GM18508 (cell line): ENCODE data around the gene CDK11B.
"Not testable (repeated sequence)": the region's sequence is repeated elsewhere in the genome, so short reads cannot be mapped to it uniquely, and the experiment has no call there.

Experiments used
- ATAC-seq: cut with Tn5 transposase; IDR thresholded peaks from one replicate; pipeline ENCODE4 v1.9.1; 2021; ENCODE audit warnings: moderate number of reproducible peaks; ENCODE audit not compliant: insufficient read depth, unreplicated experiment

CDK11B gene

DNA sequence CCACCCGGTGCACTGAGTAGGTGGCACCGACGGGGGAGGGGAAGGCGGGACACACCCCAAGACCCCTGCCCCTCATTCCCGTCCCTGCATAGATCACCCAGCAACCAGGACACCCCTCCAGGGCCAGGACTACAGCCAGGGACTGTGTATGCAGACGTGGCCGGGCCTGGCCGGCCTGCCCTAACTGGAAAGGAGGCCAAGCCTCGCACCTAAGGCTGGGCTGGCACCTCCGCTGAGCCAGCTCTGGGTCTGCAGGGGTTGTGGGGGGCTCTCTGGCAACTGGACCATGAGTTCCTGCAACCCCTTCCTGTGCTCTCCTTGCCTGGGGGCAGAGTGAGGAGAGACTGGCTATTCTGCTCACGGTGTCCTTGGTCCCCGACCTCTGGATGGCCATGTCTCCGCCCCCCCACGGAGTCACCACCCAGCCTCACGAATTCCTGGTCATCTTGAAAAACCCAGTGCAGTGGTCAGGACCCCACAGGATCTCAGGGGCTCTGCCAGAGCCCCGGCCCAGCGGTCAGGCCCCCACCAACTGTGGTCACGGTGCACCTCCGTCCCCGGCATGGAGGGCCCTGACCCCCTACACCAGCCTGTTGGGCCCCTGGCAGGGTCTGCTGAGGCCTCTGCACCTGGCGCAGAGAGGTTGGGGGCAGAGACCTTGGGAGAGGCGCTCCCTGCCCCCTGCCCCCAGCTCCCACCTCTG lies 57.8 kb downstream of the CDK11B start:
- no peak for ATAC-seq

DNA sequence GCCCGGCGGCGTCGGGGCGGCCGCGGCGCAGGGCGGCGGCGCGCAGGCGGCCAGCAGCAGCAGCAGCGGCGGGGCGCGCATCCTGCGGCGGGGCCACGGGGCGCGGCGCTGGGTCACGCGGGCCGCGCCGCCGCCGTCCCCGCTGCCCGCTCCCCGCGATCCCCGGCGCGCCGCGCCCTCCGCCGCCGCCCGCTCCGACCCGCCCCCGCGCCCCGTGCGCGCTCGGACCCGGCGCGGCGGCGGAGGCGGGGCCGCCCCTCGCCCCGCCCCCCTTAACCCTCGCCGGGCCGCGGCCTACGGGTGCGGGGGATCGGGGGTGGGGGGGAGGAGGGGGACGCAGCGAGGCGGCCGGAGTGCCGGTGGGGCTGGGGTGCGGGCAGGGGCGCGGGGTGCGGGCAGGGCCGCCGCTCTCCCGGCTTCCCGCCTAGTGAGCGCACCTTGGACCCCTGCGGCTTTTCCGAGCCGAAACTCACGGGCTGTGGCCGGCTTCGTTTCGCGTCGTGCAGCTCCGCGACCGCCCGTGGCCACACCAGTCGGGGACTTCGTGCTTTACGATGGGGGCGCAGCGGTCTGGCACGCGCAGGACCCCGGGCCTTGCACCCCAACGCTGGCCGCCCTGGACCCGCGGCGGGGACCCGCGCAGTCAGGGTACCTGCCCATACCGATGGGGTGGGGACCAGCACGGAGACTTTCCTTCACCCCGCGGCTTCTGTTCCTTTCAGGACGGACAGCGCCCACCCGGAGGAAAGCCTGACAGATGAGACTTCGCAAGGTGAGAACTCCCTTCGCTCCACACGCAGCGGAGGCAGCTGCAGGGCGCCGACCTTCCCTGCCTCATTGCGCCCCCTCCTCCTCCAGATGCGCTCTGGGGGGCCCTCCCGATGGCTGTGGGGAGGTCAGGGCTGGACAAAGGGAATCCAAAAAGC lies 58.6 kb downstream of the CDK11B start, which contains the start of gene FNDC10:
Gene FNDC10 (minus strand): TSS at position 201 of the 926 bp plus-strand sequence. CDS start 120 bp downstream, at position 81.
- ATAC-seq: no peak

DNA sequence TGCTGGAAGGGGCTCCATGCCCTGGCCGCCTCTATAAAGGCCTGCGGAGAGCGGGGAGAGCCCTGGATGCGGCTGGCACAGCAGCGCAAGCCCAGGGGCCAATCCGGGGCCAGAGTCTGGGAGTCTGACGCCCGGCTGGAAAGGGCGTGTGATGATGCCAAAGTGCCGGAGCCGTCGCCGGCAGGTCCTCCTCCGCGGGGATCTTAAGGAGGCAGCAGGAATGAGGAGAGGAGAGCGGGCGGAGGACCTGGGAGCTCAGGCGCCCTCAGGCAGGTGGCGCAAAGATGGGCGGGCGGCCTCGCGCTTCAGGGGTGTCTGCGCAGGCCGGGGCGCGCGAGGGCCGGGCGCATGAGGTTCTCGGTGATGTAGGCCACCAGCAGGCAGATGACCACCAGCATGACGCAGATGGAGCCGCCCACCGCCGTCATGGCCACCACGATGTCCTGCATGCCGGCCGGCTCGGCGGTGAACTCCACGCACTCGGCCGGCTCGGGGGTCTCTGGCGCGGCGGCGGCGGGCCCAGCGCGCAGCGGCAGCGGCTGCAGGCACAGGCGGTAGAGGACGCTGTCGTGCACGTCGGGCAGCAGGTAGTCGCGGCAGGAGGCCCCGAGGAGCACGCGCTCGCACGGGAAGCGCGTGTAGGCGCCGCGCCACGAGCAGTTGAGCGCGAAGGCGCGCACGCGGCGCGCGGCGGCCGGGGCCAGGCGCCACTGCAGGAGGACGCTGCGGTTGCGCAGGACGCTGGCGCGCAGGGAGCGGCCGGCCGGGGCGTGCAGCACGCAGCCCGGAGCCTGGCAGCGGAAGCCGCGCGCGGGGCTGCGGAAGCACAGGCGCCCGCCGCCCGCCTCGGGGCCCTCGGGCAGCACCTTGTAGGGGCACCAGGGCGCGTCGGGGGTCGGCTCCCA lies 59.5 kb downstream of the CDK11B start:
- ATAC-seq: no peak

DNA sequence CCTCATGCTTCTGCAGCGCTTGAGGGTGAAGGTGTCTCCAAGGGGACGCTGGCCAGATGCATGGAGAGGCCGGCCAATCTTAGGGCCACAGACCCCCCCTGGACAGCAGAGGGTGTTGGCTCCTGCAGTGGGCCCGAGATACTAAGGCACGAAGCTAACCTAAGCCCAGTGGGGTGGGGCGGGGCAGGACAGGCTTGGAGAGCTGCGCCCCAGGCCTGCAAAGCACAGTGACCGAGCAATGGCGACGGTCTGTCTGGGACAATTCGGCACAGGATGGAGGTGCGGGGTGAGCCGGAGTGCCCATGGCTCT lies 60.1 kb downstream of the CDK11B start:
- ATAC-seq: no peak

DNA sequence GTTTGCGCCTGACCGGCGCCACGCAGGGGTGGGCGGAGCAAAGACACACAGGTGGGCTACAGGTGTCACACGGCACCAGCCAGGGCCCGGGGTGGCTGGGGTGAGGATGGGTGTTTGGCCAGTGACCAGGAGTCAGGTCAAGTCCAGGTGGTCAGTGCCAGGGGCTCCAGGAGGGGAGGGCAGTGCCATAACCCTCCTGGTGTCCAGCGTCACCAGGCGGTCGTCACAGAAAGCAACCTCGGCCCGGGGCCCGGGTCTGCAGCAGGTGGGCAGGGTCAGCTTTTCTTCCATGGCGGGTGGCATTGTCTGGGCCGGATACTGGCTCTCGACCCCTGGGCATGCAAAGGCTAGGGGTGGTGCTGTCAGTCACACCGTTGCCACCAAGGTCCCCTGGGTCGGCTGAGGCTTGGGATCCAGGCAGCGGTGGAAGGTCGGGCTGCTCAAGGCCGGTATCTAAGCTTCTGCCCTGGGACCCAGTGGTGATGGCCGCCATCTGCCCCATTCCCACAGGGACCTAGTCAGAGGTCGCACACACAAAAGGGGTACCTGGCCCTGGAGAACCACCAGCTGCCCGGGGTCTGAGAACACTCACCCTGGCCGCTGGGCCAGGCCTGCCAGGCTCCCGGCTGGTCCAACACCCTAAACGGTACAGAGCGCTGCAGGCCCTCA lies 60.6 kb downstream of the CDK11B start:
- no peak for ATAC-seq

DNA sequence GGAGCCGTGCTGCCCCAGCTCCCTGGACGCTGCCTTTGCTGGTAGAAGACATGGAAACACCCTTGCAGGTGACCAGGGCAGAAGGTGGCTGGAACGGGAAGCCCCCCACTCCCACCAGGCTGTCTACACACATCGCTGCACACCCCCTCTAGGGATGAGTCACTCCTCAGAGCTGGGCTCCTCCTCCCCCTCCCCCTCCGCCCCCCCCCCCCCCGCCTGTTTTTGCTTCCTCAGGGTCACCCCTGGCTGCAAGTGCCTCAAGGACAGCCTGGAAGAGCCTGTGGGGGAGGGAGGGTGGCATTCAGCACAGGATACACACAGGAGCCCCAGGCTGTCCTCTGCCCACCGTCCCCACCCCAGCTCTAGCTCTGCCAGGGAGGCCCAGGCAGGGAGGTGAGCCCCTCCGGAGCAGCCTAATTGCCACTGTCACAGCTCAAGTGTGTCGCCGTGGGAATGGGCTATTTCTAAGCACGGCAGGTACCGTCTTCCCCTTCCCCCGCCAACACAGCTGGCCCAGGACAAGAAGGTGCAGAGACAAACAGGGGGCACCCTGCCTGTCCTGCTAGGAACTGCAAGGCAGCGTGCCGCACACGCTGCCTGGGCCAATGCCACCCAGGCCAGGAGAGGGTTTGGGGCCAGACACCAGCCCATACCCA lies 61.4 kb downstream of the CDK11B start:
- ATAC-seq: no peak

DNA sequence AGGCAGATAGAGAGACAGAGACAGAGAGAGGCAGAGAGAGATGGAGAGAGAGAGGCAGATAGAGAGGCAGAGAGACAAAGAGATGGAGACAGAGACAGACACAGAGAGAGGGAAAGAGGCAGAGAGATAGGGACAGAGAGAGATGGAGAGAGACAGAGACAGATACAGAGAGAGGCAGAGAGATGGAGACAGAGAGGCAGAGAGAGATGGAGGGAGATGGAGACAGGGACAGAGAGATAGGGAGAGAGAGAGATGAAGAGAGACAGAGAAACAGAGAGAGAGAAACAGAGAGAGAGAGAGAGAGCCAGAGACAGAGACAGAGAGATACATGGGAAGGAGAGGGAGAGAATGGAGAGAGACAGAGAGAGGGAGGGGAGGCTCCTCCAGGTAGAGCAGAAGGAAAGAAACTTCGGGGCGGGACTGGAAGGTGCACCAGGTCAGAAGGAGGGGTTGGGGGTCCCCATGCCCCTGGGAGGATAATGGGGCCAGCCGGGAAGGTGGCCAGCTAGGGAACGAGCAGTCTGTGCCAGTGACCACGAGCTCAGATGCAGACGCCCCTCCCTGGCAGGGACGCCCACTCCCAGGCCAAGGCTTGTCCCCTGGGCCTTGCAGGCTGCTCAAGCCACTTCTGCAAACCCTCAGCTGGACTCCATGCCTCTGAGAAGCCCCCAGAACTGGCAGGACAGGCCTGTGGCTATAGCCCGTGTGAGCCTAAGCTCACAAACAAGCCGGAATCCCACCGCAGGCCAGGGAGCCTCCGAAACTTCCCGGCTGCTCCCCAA lies 62.1 kb downstream of the CDK11B start:
- ATAC-seq: no peak

DNA sequence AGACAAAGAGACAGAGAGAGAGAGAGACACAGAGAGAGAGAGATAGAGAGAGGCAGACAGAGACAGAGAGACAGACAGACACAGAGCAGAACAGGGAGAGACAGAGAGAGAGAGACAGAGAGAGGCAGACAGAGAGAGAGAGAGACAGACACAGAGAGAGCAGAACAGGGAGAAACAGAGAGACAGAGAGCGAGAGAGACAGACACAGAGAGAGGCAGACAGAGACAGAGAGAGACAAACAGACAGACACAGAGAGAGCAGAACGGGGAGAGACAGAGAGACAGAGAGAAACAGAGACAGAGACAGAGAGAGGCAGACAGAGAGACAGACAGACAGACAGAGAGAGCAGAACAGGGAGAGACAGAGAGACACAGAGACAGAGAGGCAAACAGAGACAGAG lies 63.5 kb downstream of the CDK11B start:
- not testable (repeated sequence) for ATAC-seq

DNA sequence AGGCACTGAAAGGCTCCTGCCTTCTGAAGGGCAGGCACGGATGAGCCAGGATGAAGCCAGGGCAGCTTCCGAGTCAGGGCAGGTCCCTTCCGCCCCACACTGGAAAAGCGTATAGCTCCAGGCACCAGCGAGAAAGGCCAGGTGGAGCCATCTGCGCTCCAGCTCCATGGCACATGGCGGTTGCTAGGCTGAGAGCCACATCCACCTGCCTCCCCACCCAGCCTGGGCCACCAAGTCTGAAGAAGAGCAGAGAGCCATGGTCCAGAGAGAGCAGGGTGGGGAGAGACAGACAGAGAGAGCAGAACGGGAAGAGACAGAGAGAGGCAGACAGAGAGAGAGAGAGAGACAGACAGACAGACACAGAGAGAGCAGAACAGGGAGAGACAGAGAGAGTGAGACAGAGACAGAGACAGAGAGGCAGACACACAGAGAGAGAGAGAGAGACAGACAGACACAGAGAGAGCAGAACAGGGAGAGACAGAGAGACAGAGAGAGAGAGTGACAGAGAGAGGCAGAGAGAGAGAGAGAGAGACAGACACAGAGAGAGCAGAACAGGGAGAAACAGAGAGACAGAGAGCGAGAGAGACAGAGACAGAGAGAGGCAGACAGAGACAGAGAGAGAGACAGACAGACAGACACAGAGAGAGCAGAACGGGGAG lies 64.1 kb downstream of the CDK11B start:
- no peak for ATAC-seq

DNA sequence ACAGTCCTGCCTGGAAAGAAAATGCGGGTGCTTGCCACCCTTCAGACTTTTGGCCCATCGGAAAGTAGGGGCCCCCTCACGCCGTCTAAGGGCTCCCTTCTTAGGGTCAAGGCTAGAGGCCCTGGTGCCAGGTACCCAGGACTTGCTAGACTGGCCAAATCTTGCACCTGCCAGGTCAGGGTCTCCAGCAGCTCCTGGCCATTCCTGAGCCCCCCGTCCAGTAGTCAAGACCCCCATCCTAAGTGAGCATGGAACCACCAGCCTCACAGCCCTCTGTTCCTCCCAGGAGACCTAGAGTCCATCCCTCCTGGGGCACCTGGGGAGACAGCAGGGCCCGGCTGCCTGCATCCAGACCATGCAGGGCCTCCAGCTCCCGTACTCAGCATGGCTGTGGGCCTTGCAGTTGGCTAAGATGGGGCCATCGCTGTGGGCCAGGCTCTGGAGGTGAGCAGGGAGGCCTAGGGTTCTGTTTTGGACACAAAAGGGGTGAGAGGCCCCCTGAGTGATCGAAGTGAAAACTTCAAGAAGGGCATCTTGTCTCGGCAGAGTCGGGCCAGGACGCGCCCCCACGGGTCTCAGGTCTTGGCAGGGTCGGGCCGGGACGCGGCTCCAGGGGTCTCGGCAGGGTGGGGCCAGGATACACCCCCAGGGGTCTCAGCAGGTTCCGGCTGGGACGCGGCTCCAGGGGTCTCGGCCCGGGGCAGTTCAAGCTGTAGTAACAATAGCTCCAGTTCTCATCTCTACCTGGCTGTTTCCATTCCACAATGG lies 64.8 kb downstream of the CDK11B start:
- ATAC-seq: no peak

DNA sequence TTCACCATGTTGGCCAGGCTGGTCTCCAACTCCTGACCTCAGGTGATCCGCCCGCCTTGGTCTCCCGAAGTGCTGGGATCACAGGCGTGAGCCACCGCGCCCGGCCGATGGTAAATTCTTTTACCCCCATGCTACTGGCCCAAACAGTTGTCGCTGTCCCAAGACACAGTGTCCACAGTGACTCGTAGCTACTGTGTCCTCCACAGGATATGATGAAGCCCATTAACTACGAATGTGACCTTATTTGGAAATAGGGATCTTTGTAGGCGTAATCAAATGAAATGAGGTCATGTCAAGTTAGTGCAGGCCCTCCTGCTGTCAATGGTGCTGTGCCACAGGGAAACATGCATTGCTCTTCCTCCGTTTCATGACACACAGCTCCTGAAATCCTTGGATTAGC lies 67.4 kb downstream of the CDK11B start:
- no peak for ATAC-seq
